Body of pancreas (tissue), 4 donors: ENCODE results near the gene RCAN2.

Experiments used
- POLR2A ChIP-seq, 3 donors: fragments of 450-650 bp; IDR thresholded peaks; one replicate each; pipeline ENCODE4 v1.6.1; 2016; ENCODE audit warnings: antibody characterized with exemption in 3 of 3, mild to moderate bottlenecking in 2 of 3
- TF ChIP-seq, protein P1 (sequence below), 7 experiments: fragments of 450-650 bp in 4 of 7; fragments of 200-600 bp in 3 of 7; sonication (generic) in 3 of 7; IDR thresholded peaks; one replicate each; pipeline ENCODE4 v1.5.1; 2016 to 2019; ENCODE audit warnings: antibody characterized with exemption in 7 of 7

DNA sequence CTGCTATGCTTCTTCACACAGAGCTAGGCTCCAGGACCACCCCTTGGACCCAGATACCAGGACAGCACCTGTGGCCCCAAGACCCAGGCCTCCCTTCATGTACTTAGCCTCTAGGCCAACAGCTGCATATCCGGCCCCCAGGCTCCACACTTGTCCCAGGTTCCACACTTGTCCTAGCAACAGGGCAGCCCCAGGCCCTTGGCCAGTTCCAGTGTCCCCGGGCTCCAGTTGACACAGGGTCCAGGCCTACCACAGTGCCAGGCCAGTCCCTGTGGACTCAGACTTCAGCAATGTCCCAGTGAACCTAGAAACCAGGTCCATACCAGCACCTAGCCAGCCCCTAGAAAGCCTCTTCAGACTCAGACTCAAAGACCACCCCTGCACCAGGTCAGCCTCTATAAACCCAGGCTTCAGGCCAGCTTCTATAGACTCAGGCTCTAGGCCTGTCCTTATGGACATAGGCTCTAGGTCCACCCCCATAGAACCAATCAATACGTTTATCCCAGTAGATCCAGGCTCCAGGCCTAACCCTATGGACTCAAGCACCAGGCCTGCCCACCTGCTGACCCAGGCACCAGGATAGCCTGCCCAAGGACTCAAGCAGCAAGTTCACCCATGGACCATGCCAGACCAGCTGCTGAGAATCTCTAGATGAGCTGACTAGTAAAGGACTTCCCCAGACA lies 46.3 kb downstream of the RCAN2 start:
- no peak for TF ChIP-seq POLR2A (IDR thresholded peaks at IDR 0.05)
- TF ChIP-seq, protein P1, sequence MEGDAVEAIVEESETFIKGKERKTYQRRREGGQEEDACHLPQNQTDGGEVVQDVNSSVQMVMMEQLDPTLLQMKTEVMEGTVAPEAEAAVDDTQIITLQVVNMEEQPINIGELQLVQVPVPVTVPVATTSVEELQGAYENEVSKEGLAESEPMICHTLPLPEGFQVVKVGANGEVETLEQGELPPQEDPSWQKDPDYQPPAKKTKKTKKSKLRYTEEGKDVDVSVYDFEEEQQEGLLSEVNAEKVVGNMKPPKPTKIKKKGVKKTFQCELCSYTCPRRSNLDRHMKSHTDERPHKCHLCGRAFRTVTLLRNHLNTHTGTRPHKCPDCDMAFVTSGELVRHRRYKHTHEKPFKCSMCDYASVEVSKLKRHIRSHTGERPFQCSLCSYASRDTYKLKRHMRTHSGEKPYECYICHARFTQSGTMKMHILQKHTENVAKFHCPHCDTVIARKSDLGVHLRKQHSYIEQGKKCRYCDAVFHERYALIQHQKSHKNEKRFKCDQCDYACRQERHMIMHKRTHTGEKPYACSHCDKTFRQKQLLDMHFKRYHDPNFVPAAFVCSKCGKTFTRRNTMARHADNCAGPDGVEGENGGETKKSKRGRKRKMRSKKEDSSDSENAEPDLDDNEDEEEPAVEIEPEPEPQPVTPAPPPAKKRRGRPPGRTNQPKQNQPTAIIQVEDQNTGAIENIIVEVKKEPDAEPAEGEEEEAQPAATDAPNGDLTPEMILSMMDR (IDR thresholded peaks at IDR 0.05): no peak
